ENCODE data around the gene CCL2.
A peak's percentile ranks its signal among the peaks of the same experiment; 100 is the strongest.

CCL2 gene

GRCh38 chr17:34254651-34255380 is at the start of gene CCL2:
TSS of gene CCL2 (plus strand) at chr17:34255285. CDS start at chr17:34255350, 65 bp downstream.
- no peaks in the 10 kb centered on the region for H3K27me3 ChIP-seq (ENCODE audit: control insufficient read depth in 1 of 2, insufficient read depth in 2 of 2, low read length in 2 of 2)
- peaks cover 27 to 43% of the 10 kb centered on the region in 2 donors for H3K4me1 ChIP-seq (ENCODE audit: control insufficient read depth in 1 of 2, insufficient read depth in 2 of 2, low read length in 2 of 2)
- H3K27ac ChIP-seq (ENCODE audit: low read depth, low read length), result peak within 1 kb of the TSS; percentile 27
- H3K9me3 ChIP-seq (ENCODE audit: control insufficient read depth in 1 of 2, low read length in 2 of 2), result no peaks in the 10 kb centered on the region
- peak within 1 kb of the TSS; percentile 14 to 35 for H3K9ac ChIP-seq (ENCODE audit: low read depth in 1 of 2, low read length in 2 of 2)
- H3K36me3 ChIP-seq (ENCODE audit: control insufficient read depth in 1 of 2, insufficient read depth in 2 of 2, low read length in 2 of 2), result no peaks in the 10 kb centered on the region
- H3K4me3 ChIP-seq (ENCODE audit: low read depth in 1 of 2, low read length in 2 of 2), result peak within 1 kb of the TSS; percentile 41 to 63

- Histone ChIP-seq H3K9ac (ENCODE audit: low read depth in 1 of 2, low read length in 2 of 2) (no peak overlapping the region), H3K9me3 (ENCODE audit: control insufficient read depth in 1 of 2, low read length in 2 of 2) (no peaks in the 10 kb centered on the region), H3K4me3 (ENCODE audit: low read depth in 1 of 2, low read length in 2 of 2) (no peak overlapping the region), H3K4me1 (ENCODE audit: control insufficient read depth in 1 of 2, insufficient read depth in 2 of 2, low read length in 2 of 2) (no peaks in the 10 kb centered on the region), H3K27ac (ENCODE audit: low read depth, low read length) (no peak overlapping the region), H3K36me3 (ENCODE audit: control insufficient read depth in 1 of 2, insufficient read depth in 2 of 2, low read length in 2 of 2) (no peaks in the 10 kb centered on the region), H3K27me3 (ENCODE audit: control insufficient read depth in 1 of 2, insufficient read depth in 2 of 2, low read length in 2 of 2) (no peaks in the 10 kb centered on the region)
These were observed 49.7 kb upstream of the CCL2 start for GRCh38 chr17:34205401-34205800.

- no peak overlapping the region for H3K4me3 ChIP-seq (ENCODE audit: low read depth in 1 of 2, low read length in 2 of 2)
- H3K36me3 ChIP-seq (ENCODE audit: control insufficient read depth in 1 of 2, insufficient read depth in 2 of 2, low read length in 2 of 2), result no peaks in the 10 kb centered on the region
- no peaks in the 10 kb centered on the region for H3K27me3 ChIP-seq (ENCODE audit: control insufficient read depth in 1 of 2, insufficient read depth in 2 of 2, low read length in 2 of 2)
- H3K9ac ChIP-seq (ENCODE audit: low read depth in 1 of 2, low read length in 2 of 2), result no peak overlapping the region
- no peaks in the 10 kb centered on the region for H3K9me3 ChIP-seq (ENCODE audit: control insufficient read depth in 1 of 2, low read length in 2 of 2)
- H3K27ac ChIP-seq (ENCODE audit: low read depth, low read length), result no peak overlapping the region
- no peaks in the 10 kb centered on the region for H3K4me1 ChIP-seq (ENCODE audit: control insufficient read depth in 1 of 2, insufficient read depth in 2 of 2, low read length in 2 of 2)
These were observed 48.5 kb upstream of the CCL2 start for GRCh38 chr17:34206569-34206968.

- H3K4me1 ChIP-seq (ENCODE audit: control insufficient read depth in 1 of 2, insufficient read depth in 2 of 2, low read length in 2 of 2), result no peaks in the 10 kb centered on the region
- H3K27me3 ChIP-seq (ENCODE audit: control insufficient read depth in 1 of 2, insufficient read depth in 2 of 2, low read length in 2 of 2), result no peaks in the 10 kb centered on the region
- no peak overlapping the region for H3K9ac ChIP-seq (ENCODE audit: low read depth in 1 of 2, low read length in 2 of 2)
- H3K4me3 ChIP-seq (ENCODE audit: low read depth in 1 of 2, low read length in 2 of 2), result no peak overlapping the region
- no peak overlapping the region for H3K27ac ChIP-seq (ENCODE audit: low read depth, low read length)
- H3K36me3 ChIP-seq (ENCODE audit: control insufficient read depth in 1 of 2, insufficient read depth in 2 of 2, low read length in 2 of 2), result no peaks in the 10 kb centered on the region
- H3K9me3 ChIP-seq (ENCODE audit: control insufficient read depth in 1 of 2, low read length in 2 of 2), result no peaks in the 10 kb centered on the region
These were observed 47.5 kb upstream of the CCL2 start for GRCh38 chr17:34207572-34207971.

- H3K4me3 ChIP-seq (ENCODE audit: low read depth in 1 of 2, low read length in 2 of 2), result no peak overlapping the region
- no peak overlapping the region for H3K27ac ChIP-seq (ENCODE audit: low read depth, low read length)
- no peaks in the 10 kb centered on the region for H3K4me1 ChIP-seq (ENCODE audit: control insufficient read depth in 1 of 2, insufficient read depth in 2 of 2, low read length in 2 of 2)
- no peaks in the 10 kb centered on the region for H3K27me3 ChIP-seq (ENCODE audit: control insufficient read depth in 1 of 2, insufficient read depth in 2 of 2, low read length in 2 of 2)
- H3K9ac ChIP-seq (ENCODE audit: low read depth in 1 of 2, low read length in 2 of 2), result no peak overlapping the region
- no peaks in the 10 kb centered on the region for H3K9me3 ChIP-seq (ENCODE audit: control insufficient read depth in 1 of 2, low read length in 2 of 2)
- H3K36me3 ChIP-seq (ENCODE audit: control insufficient read depth in 1 of 2, insufficient read depth in 2 of 2, low read length in 2 of 2), result no peaks in the 10 kb centered on the region
These were observed 36.3 kb upstream of the CCL2 start for GRCh38 chr17:34218748-34219147.

GRCh38 chr17:34219405-34219804 is 35.7 kb upstream of the CCL2 start:
- no peaks in the 10 kb centered on the region for H3K36me3 ChIP-seq (ENCODE audit: control insufficient read depth in 1 of 2, insufficient read depth in 2 of 2, low read length in 2 of 2)
- H3K9me3 ChIP-seq (ENCODE audit: control insufficient read depth in 1 of 2, low read length in 2 of 2), result no peaks in the 10 kb centered on the region
- no peaks in the 10 kb centered on the region for H3K27me3 ChIP-seq (ENCODE audit: control insufficient read depth in 1 of 2, insufficient read depth in 2 of 2, low read length in 2 of 2)
- H3K4me3 ChIP-seq (ENCODE audit: low read depth in 1 of 2, low read length in 2 of 2), result no peak overlapping the region
- no peak overlapping the region for H3K9ac ChIP-seq (ENCODE audit: low read depth in 1 of 2, low read length in 2 of 2)
- H3K4me1 ChIP-seq (ENCODE audit: control insufficient read depth in 1 of 2, insufficient read depth in 2 of 2, low read length in 2 of 2), result no peaks in the 10 kb centered on the region
- no peak overlapping the region for H3K27ac ChIP-seq (ENCODE audit: low read depth, low read length)

- Histone ChIP-seq H3K4me1 (ENCODE audit: control insufficient read depth in 1 of 2, insufficient read depth in 2 of 2, low read length in 2 of 2) (no peaks in the 10 kb centered on the region), H3K4me3 (ENCODE audit: low read depth in 1 of 2, low read length in 2 of 2) (no peak overlapping the region), H3K9me3 (ENCODE audit: control insufficient read depth in 1 of 2, low read length in 2 of 2) (no peaks in the 10 kb centered on the region), H3K27ac (ENCODE audit: low read depth, low read length) (no peak overlapping the region), H3K36me3 (ENCODE audit: control insufficient read depth in 1 of 2, insufficient read depth in 2 of 2, low read length in 2 of 2) (no peaks in the 10 kb centered on the region), H3K9ac (ENCODE audit: low read depth in 1 of 2, low read length in 2 of 2) (no peak overlapping the region), H3K27me3 (ENCODE audit: control insufficient read depth in 1 of 2, insufficient read depth in 2 of 2, low read length in 2 of 2) (no peaks in the 10 kb centered on the region)
These were observed 34.9 kb upstream of the CCL2 start for GRCh38 chr17:34220045-34220751.

GRCh38 chr17:34220752-34221395 is 34.2 kb upstream of the CCL2 start:
- H3K27ac ChIP-seq (ENCODE audit: low read depth, low read length), result no peak overlapping the region
- no peaks in the 10 kb centered on the region for H3K9me3 ChIP-seq (ENCODE audit: control insufficient read depth in 1 of 2, low read length in 2 of 2)
- H3K4me1 ChIP-seq (ENCODE audit: control insufficient read depth in 1 of 2, insufficient read depth in 2 of 2, low read length in 2 of 2), result no peaks in the 10 kb centered on the region
- H3K36me3 ChIP-seq (ENCODE audit: control insufficient read depth in 1 of 2, insufficient read depth in 2 of 2, low read length in 2 of 2), result no peaks in the 10 kb centered on the region
- H3K9ac ChIP-seq (ENCODE audit: low read depth in 1 of 2, low read length in 2 of 2), result no peak overlapping the region
- H3K27me3 ChIP-seq (ENCODE audit: control insufficient read depth in 1 of 2, insufficient read depth in 2 of 2, low read length in 2 of 2), result no peaks in the 10 kb centered on the region
- no peak overlapping the region for H3K4me3 ChIP-seq (ENCODE audit: low read depth in 1 of 2, low read length in 2 of 2)

- Histone ChIP-seq H3K9me3 (ENCODE audit: control insufficient read depth in 1 of 2, low read length in 2 of 2) (no peaks in the 10 kb centered on the region), H3K36me3 (ENCODE audit: control insufficient read depth in 1 of 2, insufficient read depth in 2 of 2, low read length in 2 of 2) (no peaks in the 10 kb centered on the region), H3K27ac (ENCODE audit: low read depth, low read length) (no peak overlapping the region), H3K9ac (ENCODE audit: low read depth in 1 of 2, low read length in 2 of 2) (no peak overlapping the region), H3K27me3 (ENCODE audit: control insufficient read depth in 1 of 2, insufficient read depth in 2 of 2, low read length in 2 of 2) (no peaks in the 10 kb centered on the region), H3K4me1 (ENCODE audit: control insufficient read depth in 1 of 2, insufficient read depth in 2 of 2, low read length in 2 of 2) (no peaks in the 10 kb centered on the region), H3K4me3 (ENCODE audit: low read depth in 1 of 2, low read length in 2 of 2) (no peak overlapping the region)
These were observed 33.7 kb upstream of the CCL2 start for GRCh38 chr17:34221411-34221810.
